MCF 10A (cell line): ENCODE data around the gene MAP9. TPM values are rescaled to one million over a fixed set of nuclear protein-coding genes. Genes with fewer than 3 reads are reported as not detected.

Experiments
- BruUV-seq: library from RNA; stranded (reverse); fragments of 400-500 nt; replicated peaks from 2 replicates; lab custom pipeline; 2021; lab: Mats Ljungman, UMichigan
- CTCF ChIA-PET: fragments of 300-600 bp; sonication (Branson Sonifier 250); formaldehyde crosslinking; extraction: SDS; loops from one replicate; lab custom pipeline; 2021; ENCODE audit warnings: antibody characterized with exemption, inconsistent platforms; lab: Yijun Ruan, JAX
- POLR2A ChIA-PET: fragments of 300-600, 350-650 bp; sonication (Branson Sonifier 250); formaldehyde crosslinking; extraction: SDS; loops from one replicate; lab custom pipeline; 2020; ENCODE audit warnings: antibody characterized with exemption, inconsistent platforms; lab: Yijun Ruan, JAX
- DNase-seq: peaks from one replicate; pipeline ENCODE4 v3.0.0-alpha.2; 2018; ENCODE audit not compliant: unreplicated experiment
- H3K27ac Mint-ChIP-seq: one replicate; pipeline ENCODE4 v1.8.0; 2022; ENCODE audit warnings: mild to moderate bottlenecking, low read depth, mixed read lengths; ENCODE audit not compliant: unreplicated experiment
- H3K27me3 Mint-ChIP-seq: one replicate; pipeline ENCODE4 v1.8.0; 2022; ENCODE audit warnings: mixed read lengths; ENCODE audit not compliant: insufficient read depth, unreplicated experiment
- H3K36me3 Mint-ChIP-seq: one replicate; pipeline ENCODE4 v1.8.0; 2022; ENCODE audit warnings: mild to moderate bottlenecking, moderate library complexity, mixed read lengths; ENCODE audit not compliant: insufficient read depth, unreplicated experiment
- H3K4me1 Mint-ChIP-seq: one replicate; pipeline ENCODE4 v1.8.0; 2022; ENCODE audit warnings: mixed read lengths; ENCODE audit not compliant: insufficient read depth, unreplicated experiment
- H3K4me3 Mint-ChIP-seq: one replicate; pipeline ENCODE4 v1.8.0; 2022; ENCODE audit warnings: mild to moderate bottlenecking, moderate library complexity, mixed read lengths; ENCODE audit not compliant: unreplicated experiment
- H3K9me3 Mint-ChIP-seq: one replicate; pipeline ENCODE4 v1.8.0; 2022; ENCODE audit warnings: mixed read lengths; ENCODE audit not compliant: unreplicated experiment
- CTCF ChIP-seq: fragments of 200-600 bp; IDR thresholded peaks from one replicate; pipeline ENCODE4 v1.8.0; 2022; ENCODE audit warnings: antibody characterized with exemption, mild to moderate bottlenecking; ENCODE audit not compliant: unreplicated experiment
- intact Hi-C: fragments of 100-400 bp; cut with micrococcal nuclease; formaldehyde crosslinking; loops from 2 replicates; pipeline ENCODE4 v1.14.1; 2022
- total RNA-seq: library from RNA; stranded (reverse); gene quantifications from 2 replicates; pipeline ENCODE4 v1.2.3, GENCODE V29; 2022

Gene MAP9
- total RNA-seq, 1 experiment from 2014 or later: 13.2 TPM

GRCh38 chr4:155388162-155388561 is 11.4 kb upstream of the MAP9 start:
- TF ChIP-seq CTCF: no peak
- Mint-ChIP-seq H3K4me1 (peaks cover 8% of the 10 kb centered on the region), H3K4me3 (no peak overlapping the region), H3K27ac (no peak overlapping the region), H3K36me3 (no peaks in the 10 kb centered on the region), H3K9me3 (no peaks in the 10 kb centered on the region), H3K27me3 (no peaks in the 10 kb centered on the region)
- BruUV-seq: no TSS peak
- DNase-seq: no peak
- intact Hi-C loops: no loop called here
- ChIA-PET CTCF (interaction anchor here (0.6 to 1.1 kb wide), 5 partner anchors 13 to 406 kb away, joined by 3 to 5 read pairs (median 3); no protein-coding TSS in a partner anchor), POLR2A (no interaction called here)

- no peak for TF ChIP-seq CTCF
- no peak for DNase-seq
- Mint-ChIP-seq H3K4me3 (no peak overlapping the region), H3K4me1 (no peaks in the 10 kb centered on the region), H3K27ac (no peak overlapping the region), H3K27me3 (no peaks in the 10 kb centered on the region), H3K9me3 (no peaks in the 10 kb centered on the region), H3K36me3 (no peaks in the 10 kb centered on the region)
- intact Hi-C loops: no loop called here
- POLR2A ChIA-PET: no interaction called here
- no TSS peak for BruUV-seq
- CTCF ChIA-PET: interaction anchor here (0.6 kb wide), 1 partner anchor 22 kb away, joined by 3 read pairs; no protein-coding TSS in a partner anchor
Observed at GRCh38 chr4:155383541-155383940, 6.8 kb upstream of the MAP9 start.

- Mint-ChIP-seq H3K4me3 (peak overlapping the region; percentile 81), H3K27me3 (no peaks in the 10 kb centered on the region), H3K27ac (no peak overlapping the region), H3K36me3 (no peaks in the 10 kb centered on the region), H3K4me1 (peaks cover 6% of the 10 kb centered on the region), H3K9me3 (no peaks in the 10 kb centered on the region)
- POLR2A ChIA-PET: no interaction called here
- BruUV-seq: no TSS peak
- no peak for TF ChIP-seq CTCF
- intact Hi-C loops: loop anchor here (10.0 kb wide), 1 partner anchor 822 kb away; the partner anchor contains the start of gene PLRG1
- CTCF ChIA-PET: no interaction called here
- DNase-seq: peak; percentile 17
Observed at GRCh38 chr4:155377276-155377675, 511 bp upstream of the MAP9 start.

DNA sequence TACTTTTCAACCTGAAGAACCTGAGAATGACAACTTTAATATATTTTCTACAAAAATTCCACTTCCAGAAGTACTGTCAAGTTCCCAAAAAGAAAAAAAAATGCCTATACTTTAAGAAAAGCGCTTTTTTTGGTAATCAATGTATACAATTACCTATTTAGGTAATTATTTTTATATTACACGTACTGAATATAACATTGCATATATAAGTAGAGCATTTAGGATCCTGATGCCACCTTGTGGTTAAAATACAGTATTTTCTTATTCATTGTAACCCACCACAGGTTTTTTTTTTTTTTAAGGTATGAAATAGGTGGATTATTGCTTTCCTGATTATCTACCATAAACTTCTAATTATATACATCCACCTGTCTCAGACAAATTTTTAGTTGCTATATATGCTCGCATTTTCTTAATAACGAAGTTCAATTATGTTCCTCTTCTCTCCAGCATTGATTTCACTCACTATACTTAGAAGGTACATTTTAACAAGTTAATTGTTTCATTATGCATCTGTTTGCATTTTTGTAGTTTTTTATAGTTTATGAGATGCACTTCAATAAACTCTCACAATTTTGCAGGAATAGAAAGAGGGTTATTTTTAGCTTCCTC is 5.2 kb downstream of the MAP9 start:
- CTCF ChIA-PET: interaction anchor here (0.6 to 4.8 kb wide), 14 partner anchors 8 to 1263 kb away, joined by 3 to 41 read pairs (median 3); no protein-coding TSS in a partner anchor
- Mint-ChIP-seq H3K27me3 (no peaks in the 10 kb centered on the region), H3K36me3 (peaks cover 15% of the 10 kb centered on the region), H3K9me3 (no peaks in the 10 kb centered on the region), H3K4me3 (no peak overlapping the region), H3K4me1 (peaks cover 6% of the 10 kb centered on the region), H3K27ac (no peak overlapping the region)
- POLR2A ChIA-PET: interaction anchor here (1.0 kb wide), 1 partner anchor 582 kb away, joined by 3 read pairs; the partner anchor contains the start of gene CTSO
- TF ChIP-seq CTCF: peak; percentile 49
- no TSS peak for BruUV-seq
- DNase-seq: peak; percentile 40
- intact Hi-C loops: loop anchor here (1.0 to 10.0 kb wide), 4 partner anchors 389 to 817 kb away; partner anchors contain the start of gene PLRG1
